PC-3 (cell line): ENCODE results near the gene FIGNL1. TPM values are rescaled to one million over a fixed set of nuclear protein-coding genes. Genes with fewer than 3 reads are reported as not detected.

Source experiments
- ATAC-seq: fragments of 200-7000 bp; cut with Tn5 transposase; 2 replicates; pipeline ENCODE4 v1.9.1; 2020; ENCODE audit warnings: mild to moderate bottlenecking, moderate library complexity
- BruUV-seq: library from RNA; stranded (reverse); fragments of 400-500 nt; replicated peaks from 2 replicates; lab custom pipeline; 2021; lab: Mats Ljungman, UMichigan
- CTCF ChIA-PET: fragments of 300-600 bp; sonication (Branson Sonifier 250); formaldehyde crosslinking; loops from one replicate; lab custom pipeline; 2022; ENCODE audit warnings: antibody characterized with exemption; lab: Charles Lee
- POLR2A ChIA-PET: fragments of 300-600 bp; sonication (Branson Sonifier 250); formaldehyde crosslinking; loops from one replicate; lab custom pipeline; 2022; ENCODE audit warnings: antibody characterized with exemption; ENCODE audit not compliant: unreplicated experiment; lab: Charles Lee
- DNase-seq: peaks from one replicate; pipeline ENCODE4 v3.0.0-alpha.2; 2015
- H2AFZ ChIP-seq: fragments of 300-600 bp; sonication (generic); 2 replicates; pipeline ENCODE4 v1.6.0; 2016; ENCODE audit warnings: antibody characterized with exemption, low read length
- H3F3A ChIP-seq: fragments of 300-600 bp; sonication (generic); one replicate; pipeline ENCODE4 v1.6.0; 2017; ENCODE audit warnings: antibody characterized with exemption, low read length, control low read depth, mild to moderate bottlenecking; ENCODE audit not compliant: unreplicated experiment
- H3K27ac ChIP-seq: fragments of 300-600 bp; sonication (generic); 2 replicates; pipeline ENCODE4 v1.5.1; 2016; ENCODE audit warnings: mild to moderate bottlenecking, low read length
- H3K27me3 ChIP-seq: fragments of 300-600 bp; sonication (generic); 2 replicates; pipeline ENCODE4 v1.6.1; 2016; ENCODE audit warnings: low read length, mixed read lengths
- H3K36me3 ChIP-seq: fragments of 300-600 bp; sonication (generic); 2 replicates; pipeline ENCODE4 v1.6.1; 2016; ENCODE audit warnings: low read depth, mixed run types, low read length, mixed read lengths
- H3K4me1 ChIP-seq: fragments of 300-600 bp; sonication (generic); 2 replicates; pipeline ENCODE4 v1.5.1; 2016; ENCODE audit warnings: low read length; ENCODE audit not compliant: insufficient read depth
- H3K4me2 ChIP-seq: fragments of 300-600 bp; sonication (generic); 2 replicates; pipeline ENCODE4 v1.6.0; 2016; ENCODE audit warnings: low read length
- H3K4me3 ChIP-seq: fragments of 300-600 bp; sonication (generic); 2 replicates; pipeline ENCODE4 v1.5.1; 2016; ENCODE audit warnings: mild to moderate bottlenecking, low read length, mixed read lengths
- H3K79me2 ChIP-seq: fragments of 300-600 bp; sonication (generic); 2 replicates; pipeline ENCODE4 v1.6.1; 2017; ENCODE audit warnings: low read length, mixed read lengths
- H3K9ac ChIP-seq: fragments of 300-600 bp; sonication (generic); 2 replicates; pipeline ENCODE4 v1.6.0; 2016; ENCODE audit warnings: mild to moderate bottlenecking, low read length
- H3K9me2 ChIP-seq: fragments of 300-600 bp; sonication (generic); replicated peaks from 2 replicates; pipeline ENCODE4 v1.6.1; 2016; ENCODE audit warnings: mixed run types, low read length, mixed read lengths
- H3K9me3 ChIP-seq: fragments of 300-600 bp; sonication (generic); 2 replicates; pipeline ENCODE4 v1.6.1; 2016; ENCODE audit warnings: low read length, mixed read lengths
- H4K20me1 ChIP-seq: fragments of 300-600 bp; sonication (generic); 2 replicates; pipeline ENCODE4 v1.6.1; 2016; ENCODE audit warnings: low read length, mixed read lengths
- EZH2 ChIP-seq: fragments of 300-600 bp; sonication (generic); IDR thresholded peaks from one replicate; pipeline ENCODE4 v1.6.1; 2017; ENCODE audit warnings: antibody characterized with exemption, mild to moderate bottlenecking, low read length; ENCODE audit not compliant: unreplicated experiment
- EZH2phosphoT487 ChIP-seq: fragments of 300-600 bp; sonication (generic); IDR thresholded peaks from 2 replicates; pipeline ENCODE4 v1.6.1; 2018; ENCODE audit warnings: mild to moderate bottlenecking, antibody characterized with exemption, low read length, borderline replicate concordance
- intact Hi-C: fragments of 100-400 bp; cut with micrococcal nuclease; formaldehyde crosslinking; loops from 2 replicates; pipeline ENCODE4 v1.9.0; 2023
- total RNA-seq: library from RNA; depleted of rRNA; stranded (reverse); fragments of >200 nt; gene quantifications from 2 replicates; pipeline ENCODE4 v1.2.3, GENCODE V29; 2014
- TF ChIP-seq, protein P1 (sequence below): fragments of 300-600 bp; sonication (generic); conservative IDR thresholded peaks from 2 replicates; pipeline ENCODE4 v1.5.1; 2017; ENCODE audit warnings: antibody characterized with exemption, low read depth, mild to moderate bottlenecking, low read length

FIGNL1 gene
- total RNA-seq, 1 experiment from 2014 or later = 27.2 TPM

DNA sequence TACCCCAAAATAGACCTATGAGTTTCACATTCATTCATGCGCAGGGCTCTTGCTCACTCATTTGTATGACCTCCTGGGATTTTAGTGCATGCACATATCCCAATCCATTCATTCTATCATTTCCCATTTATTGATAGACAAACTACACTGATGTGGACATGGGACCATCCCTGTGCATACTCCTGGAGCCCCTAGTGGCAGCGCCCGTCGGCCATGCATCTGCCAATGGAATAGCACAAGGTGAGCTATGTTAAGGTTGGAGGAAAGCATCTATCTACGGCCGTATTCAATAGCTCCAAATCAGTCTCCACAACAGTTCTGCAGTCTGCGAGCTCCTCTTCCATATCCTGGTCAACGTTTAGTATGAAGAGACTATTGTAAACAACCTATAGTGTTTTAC, 31.7 kb upstream of the FIGNL1 start:
- H3K9me3 ChIP-seq = no peaks in the 10 kb centered on the region
- H2AFZ ChIP-seq = no peak overlapping the region
- H3K4me2 ChIP-seq = no peak overlapping the region
- DNase-seq (no peak), ATAC-seq (no peak)
- no peaks in the 10 kb centered on the region for H3K9me2 ChIP-seq
- no TSS peak for BruUV-seq
- no peaks in the 10 kb centered on the region for H3K27me3 ChIP-seq
- no peak overlapping the region for H3K27ac ChIP-seq
- H3K4me1 ChIP-seq = no peaks in the 10 kb centered on the region
- ChIA-PET CTCF (no interaction called here), POLR2A (no interaction called here)
- no peak overlapping the region for H3K4me3 ChIP-seq
- no peaks in the 10 kb centered on the region for H3F3A ChIP-seq
- H3K79me2 ChIP-seq = no peaks in the 10 kb centered on the region
- H3K36me3 ChIP-seq = no peaks in the 10 kb centered on the region
- intact Hi-C loops = no loop called here
- H4K20me1 ChIP-seq = no peaks in the 10 kb centered on the region
- TF ChIP-seq, protein P1, sequence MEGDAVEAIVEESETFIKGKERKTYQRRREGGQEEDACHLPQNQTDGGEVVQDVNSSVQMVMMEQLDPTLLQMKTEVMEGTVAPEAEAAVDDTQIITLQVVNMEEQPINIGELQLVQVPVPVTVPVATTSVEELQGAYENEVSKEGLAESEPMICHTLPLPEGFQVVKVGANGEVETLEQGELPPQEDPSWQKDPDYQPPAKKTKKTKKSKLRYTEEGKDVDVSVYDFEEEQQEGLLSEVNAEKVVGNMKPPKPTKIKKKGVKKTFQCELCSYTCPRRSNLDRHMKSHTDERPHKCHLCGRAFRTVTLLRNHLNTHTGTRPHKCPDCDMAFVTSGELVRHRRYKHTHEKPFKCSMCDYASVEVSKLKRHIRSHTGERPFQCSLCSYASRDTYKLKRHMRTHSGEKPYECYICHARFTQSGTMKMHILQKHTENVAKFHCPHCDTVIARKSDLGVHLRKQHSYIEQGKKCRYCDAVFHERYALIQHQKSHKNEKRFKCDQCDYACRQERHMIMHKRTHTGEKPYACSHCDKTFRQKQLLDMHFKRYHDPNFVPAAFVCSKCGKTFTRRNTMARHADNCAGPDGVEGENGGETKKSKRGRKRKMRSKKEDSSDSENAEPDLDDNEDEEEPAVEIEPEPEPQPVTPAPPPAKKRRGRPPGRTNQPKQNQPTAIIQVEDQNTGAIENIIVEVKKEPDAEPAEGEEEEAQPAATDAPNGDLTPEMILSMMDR = no peak; the same call in 1 of the 2 replicates
- TF ChIP-seq EZH2 (no peak), EZH2phosphoT487 (no peak)
- H3K9ac ChIP-seq = no peak overlapping the region

DNA sequence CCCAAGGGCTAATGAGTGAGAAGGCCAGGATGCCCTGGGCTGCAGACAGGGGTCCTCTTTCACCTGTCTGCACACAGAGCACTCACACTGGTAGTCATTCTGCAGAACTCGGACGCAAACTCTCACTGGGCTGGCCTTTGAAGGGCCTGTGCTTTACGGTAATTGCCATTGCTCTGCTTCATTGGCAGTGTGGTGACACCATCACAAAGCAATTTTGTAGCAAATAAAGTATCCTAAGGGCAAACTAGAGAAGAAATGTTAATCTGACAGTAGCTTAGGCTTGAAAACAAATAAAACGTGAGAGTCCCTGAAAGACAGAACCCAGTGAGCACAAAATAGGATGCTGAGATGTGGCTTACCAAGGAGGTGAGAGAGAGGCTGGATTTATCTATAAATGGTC, 30.6 kb upstream of the FIGNL1 start:
- ChIA-PET POLR2A (no interaction called here), CTCF (no interaction called here)
- DNase-seq = no peak
- no peaks in the 10 kb centered on the region for H3K36me3 ChIP-seq
- H2AFZ ChIP-seq = no peak overlapping the region
- no peak overlapping the region for H3K4me3 ChIP-seq
- no peaks in the 10 kb centered on the region for H4K20me1 ChIP-seq
- H3K79me2 ChIP-seq = no peaks in the 10 kb centered on the region
- H3F3A ChIP-seq = no peaks in the 10 kb centered on the region
- H3K9me3 ChIP-seq = no peaks in the 10 kb centered on the region
- no peak overlapping the region for H3K4me2 ChIP-seq
- H3K27ac ChIP-seq = no peak overlapping the region
- intact Hi-C loops = no loop called here
- H3K9me2 ChIP-seq = no peaks in the 10 kb centered on the region
- ATAC-seq = no peak
- H3K27me3 ChIP-seq = no peaks in the 10 kb centered on the region
- no peak overlapping the region for H3K9ac ChIP-seq
- BruUV-seq = no TSS peak
- H3K4me1 ChIP-seq = no peaks in the 10 kb centered on the region
- TF ChIP-seq EZH2phosphoT487 (no peak), EZH2 (no peak)
- TF ChIP-seq, protein P1 = no peak

DNA sequence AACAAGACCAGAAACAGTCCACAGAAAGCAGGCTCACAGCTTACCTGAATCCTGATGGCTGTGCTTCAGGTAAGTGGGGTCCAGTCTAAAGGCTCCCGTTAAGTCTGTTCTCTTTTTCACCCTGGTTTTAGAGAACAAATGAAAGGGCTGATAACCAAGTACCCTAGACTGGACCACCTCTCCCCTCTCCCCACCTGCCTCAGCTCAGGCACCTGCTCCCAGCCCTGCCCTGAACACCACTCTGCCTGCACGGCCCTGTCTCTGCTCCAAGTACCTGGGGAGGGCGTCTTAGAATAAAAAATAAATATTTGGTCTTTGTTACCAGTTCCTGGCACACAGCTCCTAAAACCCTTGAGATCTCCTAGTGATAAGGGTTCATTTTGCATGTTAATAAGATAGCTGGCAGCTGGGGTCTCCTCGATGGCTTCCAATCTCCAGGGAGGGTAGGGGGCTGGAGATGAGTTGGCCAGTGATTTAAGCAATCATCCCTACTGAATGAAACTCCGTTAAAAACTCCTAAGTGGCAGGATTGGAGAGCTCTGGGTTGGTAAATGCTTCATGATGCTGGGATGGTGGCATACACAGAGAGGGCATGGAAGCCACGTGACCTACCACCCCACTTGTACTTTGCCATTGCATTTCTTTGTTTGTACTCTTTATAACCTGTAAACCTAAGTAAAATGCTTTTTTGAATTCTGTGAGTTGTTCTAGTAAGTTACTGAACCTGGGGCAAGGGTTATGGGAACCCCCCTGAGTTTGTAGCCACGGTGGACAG, 29.8 kb upstream of the FIGNL1 start:
- Histone ChIP-seq H3K4me3 (no peak overlapping the region), H3K9me3 (no peaks in the 10 kb centered on the region), H3F3A (no peaks in the 10 kb centered on the region), H3K27ac (no peak overlapping the region), H3K36me3 (no peaks in the 10 kb centered on the region), H3K9ac (no peak overlapping the region), H3K79me2 (no peaks in the 10 kb centered on the region), H4K20me1 (no peaks in the 10 kb centered on the region), H3K9me2 (no peaks in the 10 kb centered on the region), H3K4me2 (no peak overlapping the region), H3K27me3 (no peaks in the 10 kb centered on the region), H3K4me1 (no peaks in the 10 kb centered on the region), H2AFZ (no peak overlapping the region)
- POLR2A ChIA-PET = no interaction called here
- ATAC-seq (no peak), DNase-seq (no peak)
- CTCF ChIA-PET = no interaction called here
- no TSS peak for BruUV-seq
- intact Hi-C loops = no loop called here
- TF ChIP-seq EZH2 (no peak), EZH2phosphoT487 (no peak)
- TF ChIP-seq, protein P1 = no peak
